Stomach smooth muscle (tissue), 2 donors: Measurements from ENCODE around the gene KRT38.

Source experiments
- H3K27ac ChIP-seq: one replicate; pipeline ENCODE4 v1.7.0; 2013; ENCODE audit warnings: mild to moderate bottlenecking, low read length, inconsistent platforms
- H3K27me3 ChIP-seq, 2 donors: one replicate each; pipeline ENCODE4 v1.7.0; 2013; ENCODE audit warnings: low read length in 2 of 2; ENCODE audit not compliant: insufficient read depth in 2 of 2, control insufficient read depth in 1 of 2
- H3K36me3 ChIP-seq, 2 donors: one replicate each; pipeline ENCODE4 v1.7.0; 2013; ENCODE audit warnings: low read length in 2 of 2; ENCODE audit not compliant: control insufficient read depth in 2 of 2, insufficient read depth in 2 of 2
- H3K4me1 ChIP-seq: one replicate; pipeline ENCODE4 v1.7.0; 2013; ENCODE audit warnings: low read length; ENCODE audit not compliant: control insufficient read depth, insufficient read depth
- H3K4me3 ChIP-seq, 2 donors: one replicate each; pipeline ENCODE4 v1.7.0; 2013; ENCODE audit warnings: low read length in 2 of 2
- H3K9ac ChIP-seq, 2 donors: one replicate each; pipeline ENCODE4 v1.7.0; 2013; ENCODE audit warnings: low read length in 2 of 2, mild to moderate bottlenecking in 1 of 2
- H3K9me3 ChIP-seq, 2 donors: one replicate each; pipeline ENCODE4 v1.7.0; 2013; ENCODE audit warnings: low read length in 2 of 2; ENCODE audit not compliant: control insufficient read depth in 2 of 2
- donor health status: healthy.
- donor health status: Pancreatic carcinoma.

KRT38 gene

GRCh38 chr17:41478237-41478636, 37.5 kb upstream of the KRT38 start:
- no peaks in the 10 kb centered on the region for H3K27me3 ChIP-seq
- H3K4me1 ChIP-seq: no peaks in the 10 kb centered on the region
- H3K27ac ChIP-seq: no peak overlapping the region
- no peaks in the 10 kb centered on the region for H3K36me3 ChIP-seq
- no peak overlapping the region for H3K4me3 ChIP-seq
- no peak overlapping the region for H3K9ac ChIP-seq
- no peaks in the 10 kb centered on the region for H3K9me3 ChIP-seq

GRCh38 chr17:41476866-41477815, 36.4 kb upstream of the KRT38 start:
- Histone ChIP-seq H3K36me3 (no peaks in the 10 kb centered on the region), H3K9me3 (no peaks in the 10 kb centered on the region), H3K4me3 (no peak overlapping the region), H3K27ac (no peak overlapping the region), H3K27me3 (no peaks in the 10 kb centered on the region), H3K4me1 (no peaks in the 10 kb centered on the region), H3K9ac (no peak overlapping the region)

GRCh38 chr17:41475421-41475820, 34.6 kb upstream of the KRT38 start:
- peaks cover 0 to 5% of the 10 kb centered on the region in 2 donors for H3K9me3 ChIP-seq
- no peak overlapping the region for H3K27ac ChIP-seq
- no peaks in the 10 kb centered on the region for H3K4me1 ChIP-seq
- H3K9ac ChIP-seq: no peak overlapping the region
- no peaks in the 10 kb centered on the region for H3K27me3 ChIP-seq
- H3K36me3 ChIP-seq: no peaks in the 10 kb centered on the region
- H3K4me3 ChIP-seq: no peak overlapping the region

DNA sequence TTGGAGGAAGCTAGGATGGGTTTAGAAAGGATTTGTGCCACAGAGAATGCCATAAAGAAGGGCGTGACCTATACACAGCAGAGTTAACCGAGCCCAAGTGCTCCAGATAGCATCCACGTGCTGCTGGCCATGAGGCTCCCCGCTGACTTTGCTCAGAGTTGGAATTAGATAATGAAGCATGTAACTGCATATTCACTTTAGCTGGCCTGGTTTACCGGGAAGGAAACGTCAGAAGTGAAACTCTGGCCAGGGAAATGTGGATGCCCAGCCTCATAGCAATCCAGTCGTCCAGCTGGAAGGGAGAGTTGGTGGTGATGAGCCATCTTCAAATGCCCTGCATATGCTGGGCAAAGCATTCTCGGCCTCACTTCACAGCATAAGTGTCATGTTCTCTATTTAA, 34.1 kb upstream of the KRT38 start:
- H3K27me3 ChIP-seq: no peaks in the 10 kb centered on the region

GRCh38 chr17:41468346-41468745, 27.6 kb upstream of the KRT38 start:
- Histone ChIP-seq H3K4me1 (peaks cover 3% of the 10 kb centered on the region), H3K4me3 (no peak overlapping the region), H3K27me3 (no peaks in the 10 kb centered on the region), H3K9ac (no peak overlapping the region), H3K36me3 (no peaks in the 10 kb centered on the region), H3K9me3 (peaks cover 0 to 5% of the 10 kb centered on the region in 2 donors), H3K27ac (no peak overlapping the region)

More for the DNA sequence above, 34.1 kb upstream of the KRT38 start:
- H3K36me3 ChIP-seq: no peaks in the 10 kb centered on the region
- no peak overlapping the region for H3K9ac ChIP-seq
- H3K9me3 ChIP-seq: peaks cover 0 to 5% of the 10 kb centered on the region in 2 donors
- no peak overlapping the region for H3K4me3 ChIP-seq
- H3K27ac ChIP-seq: no peak overlapping the region
- no peaks in the 10 kb centered on the region for H3K4me1 ChIP-seq

DNA sequence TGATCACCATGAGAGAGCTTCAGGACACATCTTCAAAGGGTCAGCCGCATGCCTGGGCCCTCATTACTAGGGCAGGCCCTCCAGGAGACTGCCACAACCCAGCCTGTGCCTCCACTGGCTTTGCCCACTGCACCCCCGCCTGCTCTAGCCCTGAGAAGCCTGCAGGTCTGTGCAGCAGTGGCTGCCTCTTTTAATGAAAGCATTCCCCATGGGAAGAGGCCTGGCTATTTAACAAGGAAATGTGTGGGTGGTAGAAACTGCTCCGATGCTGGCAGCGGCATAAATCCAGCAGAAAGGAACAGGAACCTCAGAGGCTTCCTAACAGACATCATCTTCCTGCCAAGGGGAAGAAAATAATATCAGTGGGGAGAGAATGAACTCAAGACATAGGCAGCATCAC, 26.8 kb upstream of the KRT38 start:
- peaks cover 0 to 5% of the 10 kb centered on the region in 2 donors for H3K9me3 ChIP-seq
- no peaks in the 10 kb centered on the region for H3K27me3 ChIP-seq
- H3K4me1 ChIP-seq: peaks cover 3% of the 10 kb centered on the region
- H3K27ac ChIP-seq: no peak overlapping the region
- H3K36me3 ChIP-seq: no peaks in the 10 kb centered on the region
- no peak overlapping the region for H3K9ac ChIP-seq
- H3K4me3 ChIP-seq: no peak overlapping the region

GRCh38 chr17:41466988-41467387, 26.2 kb upstream of the KRT38 start, which contains the start of gene KRT32:
KRT32 (minus strand) TSS chr17:41467386; CDS start chr17:41467325, 61 bp downstream.
- Histone ChIP-seq H3K9ac (no peak within 1 kb of the TSS), H3K4me1 (peaks cover 3% of the 10 kb centered on the region), H3K27me3 (no peaks in the 10 kb centered on the region), H3K4me3 (no peak within 1 kb of the TSS), H3K36me3 (no peaks in the 10 kb centered on the region), H3K27ac (no peak within 1 kb of the TSS), H3K9me3 (peaks cover 0 to 4% of the 10 kb centered on the region in 2 donors)

DNA sequence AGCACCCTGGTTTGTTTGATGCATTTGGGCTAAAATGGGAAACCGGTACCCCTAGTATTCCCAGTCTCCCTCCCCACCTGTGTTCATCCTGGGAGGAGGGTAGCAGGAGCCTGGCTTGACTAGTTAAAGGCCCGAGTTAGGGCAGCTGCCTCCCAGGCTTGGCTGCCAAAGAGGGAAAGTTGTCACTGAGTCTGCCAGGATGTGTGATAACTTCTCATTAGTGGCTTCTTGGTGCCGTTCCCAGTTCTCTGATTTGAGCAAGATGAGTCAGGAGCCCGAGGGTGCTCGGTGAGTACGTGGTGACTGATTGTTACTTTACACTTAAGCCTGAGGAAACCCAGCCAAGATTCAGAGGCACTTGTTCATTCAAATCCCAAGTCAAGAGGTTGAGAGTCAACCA, 23.9 kb upstream of the KRT38 start:
- no peak overlapping the region for H3K27ac ChIP-seq
- H3K4me3 ChIP-seq: no peak overlapping the region
- H3K9me3 ChIP-seq: no peaks in the 10 kb centered on the region
- H3K4me1 ChIP-seq: peaks cover 3% of the 10 kb centered on the region
- no peaks in the 10 kb centered on the region for H3K27me3 ChIP-seq
- H3K36me3 ChIP-seq: no peaks in the 10 kb centered on the region
- no peak overlapping the region for H3K9ac ChIP-seq

DNA sequence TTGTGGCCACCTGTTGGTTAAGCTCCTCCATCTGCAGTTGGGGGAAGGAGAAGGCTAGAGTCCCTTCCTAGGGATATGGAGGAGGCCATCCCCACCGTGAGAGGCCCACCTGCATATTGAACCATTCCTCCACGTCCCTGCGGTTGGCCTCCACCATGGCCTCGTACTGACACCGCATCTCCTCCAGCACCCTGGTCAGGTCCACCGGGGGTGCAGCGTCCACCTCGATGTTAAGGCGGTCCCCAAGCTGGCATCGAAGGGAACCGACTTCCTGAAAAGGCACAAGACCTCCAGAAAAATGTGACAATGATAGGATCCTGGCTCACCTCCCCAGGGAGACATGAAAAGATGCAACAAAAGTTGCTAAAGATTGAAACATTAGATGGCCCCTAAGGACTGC, 23.4 kb upstream of the KRT38 start:
- no peak overlapping the region for H3K27ac ChIP-seq
- H3K36me3 ChIP-seq: no peaks in the 10 kb centered on the region
- H3K9ac ChIP-seq: no peak overlapping the region
- H3K27me3 ChIP-seq: no peaks in the 10 kb centered on the region
- H3K4me3 ChIP-seq: no peak overlapping the region
- peaks cover 3% of the 10 kb centered on the region for H3K4me1 ChIP-seq
- no peaks in the 10 kb centered on the region for H3K9me3 ChIP-seq

- Histone ChIP-seq H3K4me1 (peaks cover 3% of the 10 kb centered on the region), H3K27me3 (no peaks in the 10 kb centered on the region), H3K4me3 (no peak overlapping the region), H3K27ac (no peak overlapping the region), H3K36me3 (no peaks in the 10 kb centered on the region), H3K9ac (no peak overlapping the region), H3K9me3 (no peaks in the 10 kb centered on the region)
Measured at GRCh38 chr17:41463746-41464145, 23.0 kb upstream of the KRT38 start.

DNA sequence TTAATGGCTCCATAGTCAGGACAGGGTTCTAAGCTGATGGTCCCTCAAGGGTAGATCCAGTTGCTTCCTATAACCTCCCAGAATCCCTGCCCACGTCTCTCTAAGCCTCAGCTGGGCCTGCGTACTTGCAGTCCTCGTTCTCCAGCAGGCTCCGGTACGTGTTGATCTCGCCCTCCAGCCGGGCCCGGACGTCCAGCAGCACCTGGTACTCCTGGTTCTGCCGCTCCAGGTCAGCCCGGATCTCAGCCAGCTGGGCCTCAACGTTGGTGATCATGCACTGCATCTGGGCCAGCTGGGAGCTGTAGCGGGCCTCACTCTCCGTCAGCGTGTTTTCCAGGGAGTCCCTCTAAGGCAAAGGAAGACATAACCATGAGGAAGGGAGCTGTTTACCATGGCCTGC, 21.9 kb upstream of the KRT38 start:
- Histone ChIP-seq H3K9me3 (no peaks in the 10 kb centered on the region), H3K4me1 (peaks cover 3% of the 10 kb centered on the region), H3K4me3 (no peak overlapping the region), H3K27me3 (no peaks in the 10 kb centered on the region), H3K9ac (no peak overlapping the region), H3K36me3 (no peaks in the 10 kb centered on the region), H3K27ac (no peak overlapping the region)
